Measurements from ENCODE around the gene CRIM1. TPM values are rescaled to one million over a fixed set of nuclear protein-coding genes. Genes with fewer than 3 reads are reported as not detected.

Gene CRIM1
- total and polyA plus RNA-seq, 2 of the 8 experiments (the other 6 are each of a cell fraction or from before 2014, with no cell fraction given), result 9.4 to 28.4 TPM

- Histone ChIP-seq H3K9me3 (ENCODE audit: insufficient read depth in 2 of 2, low read depth in 1 of 2, low read length in 1 of 2) (no peaks in the 10 kb centered on the region), H2AK5ac (ENCODE audit: low read depth, low read length) (no peak overlapping the region), H4K91ac (replicated peaks; ENCODE audit: insufficient read length, low read length) (no peak overlapping the region), H3K79me1 (ENCODE audit: low read depth, low read length) (no peaks in the 10 kb centered on the region; the same call in 1 of the 2 replicates), H3K56ac (replicated peaks; ENCODE audit: insufficient read length, low read depth, low read length) (no peak overlapping the region), H2AFZ (ENCODE audit: low read length) (no peak overlapping the region), H3K27me3 (replicated peaks in 1 of 4; ENCODE audit: control insufficient read depth in 3 of 4, extremely low read depth in 1 of 4, insufficient read depth in 3 of 4, low read length in 3 of 4) (peaks cover 0 to 1% (median 0%) of the 10 kb centered on the region in 4 experiments; a peak in 1 of 7 replicates), H2BK120ac (replicated peaks; ENCODE audit: low read depth, low read length) (no peak overlapping the region), H2BK12ac (ENCODE audit: low read depth, low read length) (no peak overlapping the region), H2BK15ac (ENCODE audit: low read length) (no peak overlapping the region), H3K4me3 (ENCODE audit: extremely low read depth in 1 of 4, insufficient read depth in 2 of 4, low read depth in 3 of 4, low read length in 4 of 4) (no peak overlapping the region), H3K14ac (ENCODE audit: insufficient read length) (no peak overlapping the region), H3K36me3 (ENCODE audit: control insufficient read depth in 2 of 4, insufficient read depth in 4 of 4, low read length in 3 of 4) (peaks cover 0 to 2% (median under 1%) of the 10 kb centered on the region in 4 experiments; a peak in 3 of 8 replicates), H2BK20ac (ENCODE audit: low read length) (no peak overlapping the region), H3K4me2 (ENCODE audit: insufficient read depth in 1 of 2, low read depth in 2 of 2, low read length in 2 of 2) (no peak overlapping the region), H3K18ac (ENCODE audit: extremely low read depth, low read length) (no peak overlapping the region), H3K9ac (replicated peaks in 1 of 4; ENCODE audit: extremely low read depth in 1 of 4, low read depth in 3 of 4, low read length in 3 of 4) (no peak overlapping the region), H3K23ac (ENCODE audit: insufficient read length) (no peak overlapping the region), H3K4me1 (replicated peaks in 1 of 4; ENCODE audit: control insufficient read depth in 3 of 4, insufficient read depth in 4 of 4, low read length in 3 of 4) (no peaks in the 10 kb centered on the region), H2BK5ac (ENCODE audit: low read depth, low read length) (no peak overlapping the region), H4K8ac (ENCODE audit: extremely low read depth, insufficient read depth, low read length) (no peak overlapping the region), H4K20me1 (replicated peaks in 1 of 2; ENCODE audit: control insufficient read depth in 1 of 2, insufficient read depth in 2 of 2, low read length in 2 of 2) (peaks cover 0 to 2% of the 10 kb centered on the region in 2 experiments), H3K4ac (replicated peaks; ENCODE audit: insufficient read length, low read depth, low read length) (no peak overlapping the region), H3K23me2 (ENCODE audit: low read depth, low read length) (no peaks in the 10 kb centered on the region), H4K5ac (ENCODE audit: insufficient read length, low read depth, low read length) (no peak overlapping the region), H3K27ac (ENCODE audit: low read depth, low read length) (no peak overlapping the region), H3K79me2 (ENCODE audit: control insufficient read depth in 1 of 2, insufficient read depth in 2 of 2, low read length in 2 of 2) (no peaks in the 10 kb centered on the region)
- TF ChIP-seq POLR2AphosphoS5 (IDR thresholded peaks at IDR 0.05; ENCODE audit: low read depth, low read length) (no peak), RNF2 (IDR thresholded peaks at IDR 0.05; ENCODE audit: borderline replicate concordance, low read depth, low read length, missing control alignments, poor library complexity, severe bottlenecking) (no peak), ATF3 (IDR thresholded peaks at IDR 0.05; ENCODE audit: insufficient read depth, low read depth, low read length) (no peak), SIRT6 (IDR thresholded peaks at IDR 0.05; ENCODE audit: low read length) (no peak), JUN (IDR thresholded peaks at IDR 0.05; ENCODE audit: low read depth, low read length) (no peak), BACH1 (IDR thresholded peaks at IDR 0.05; ENCODE audit: low read length) (no peak), RAD21 (IDR thresholded peaks at IDR 0.05 in 1 of 2, conservative IDR thresholded peaks at IDR 0.05 in 1 of 2; ENCODE audit: low read depth in 2 of 2, low read length in 2 of 2) (no peak), GTF2F1 (IDR thresholded peaks at IDR 0.05; ENCODE audit: borderline replicate concordance, low read depth, low read length) (no peak), KDM4A (IDR thresholded peaks at IDR 0.05; ENCODE audit: low read depth, low read length, severe bottlenecking) (no peak), ASH2L (IDR thresholded peaks at IDR 0.05; ENCODE audit: low read length) (no peak), FOSL1 (IDR thresholded peaks at IDR 0.05; ENCODE audit: insufficient read depth, low read depth, low read length) (no peak), SAP30 (IDR thresholded peaks at IDR 0.05; ENCODE audit: insufficient read depth, insufficient replicate concordance, low read length) (no peak)
- DNase-seq (ENCODE audit: low read depth in 1 of 2, low spot score in 2 of 2), result no peak
- CTCF ChIA-PET (ENCODE audit: partially characterized antibody), result interaction anchor here (0.6 to 2.3 kb wide), 4 partner anchors 24 to 195 kb away, joined by 3 to 10 read pairs (median 4); no protein-coding TSS in a partner anchor
- FAIRE-seq, result no peak
- 87% methylated on average over 1 of the region's 1 CpG; no CpG with 5 or more reads in 1 of the 2 experiments for WGBS, 2 experiments (ENCODE audit: extremely low coverage in 1 of 2, insufficient coverage in 1 of 2, insufficient read length in 1 of 2, insufficient replicate concordance in 2 of 2, low coverage in 1 of 2, low lambda C conversion rate in 2 of 2, missing lambda C conversion rate in 1 of 2)
- POLR2A ChIA-PET (ENCODE audit: partially characterized antibody), result interaction anchor here (1.2 kb wide), 1 partner anchor 10 kb away, joined by 6 read pairs; the partner anchor contains the start of gene FEZ2
These were observed 231.5 kb downstream of the CRIM1 start for GRCh38 chr2:36587101-36587500.
